ENCODE measurements around the gene DBT.

DNA sequence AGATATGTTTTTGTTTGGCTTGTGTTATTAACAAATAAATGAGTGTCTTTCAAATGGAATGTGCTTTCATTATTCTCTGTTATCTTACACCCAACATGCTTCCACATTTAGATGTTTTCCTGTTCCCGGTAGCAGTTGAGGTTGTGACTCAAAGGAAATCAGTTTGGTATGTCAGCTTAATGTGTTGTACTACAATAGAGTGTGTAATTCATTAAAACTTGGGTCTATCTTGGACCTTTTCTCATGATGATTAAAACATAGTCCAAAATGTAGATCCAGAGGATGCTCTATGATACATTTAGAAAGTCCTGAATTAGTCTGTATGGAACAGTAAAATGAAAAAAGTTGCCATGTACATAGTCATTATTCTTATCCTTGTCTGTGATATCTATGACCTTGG is 43.1 kb upstream of the DBT start:
- TF ChIP-seq, protein P1, sequence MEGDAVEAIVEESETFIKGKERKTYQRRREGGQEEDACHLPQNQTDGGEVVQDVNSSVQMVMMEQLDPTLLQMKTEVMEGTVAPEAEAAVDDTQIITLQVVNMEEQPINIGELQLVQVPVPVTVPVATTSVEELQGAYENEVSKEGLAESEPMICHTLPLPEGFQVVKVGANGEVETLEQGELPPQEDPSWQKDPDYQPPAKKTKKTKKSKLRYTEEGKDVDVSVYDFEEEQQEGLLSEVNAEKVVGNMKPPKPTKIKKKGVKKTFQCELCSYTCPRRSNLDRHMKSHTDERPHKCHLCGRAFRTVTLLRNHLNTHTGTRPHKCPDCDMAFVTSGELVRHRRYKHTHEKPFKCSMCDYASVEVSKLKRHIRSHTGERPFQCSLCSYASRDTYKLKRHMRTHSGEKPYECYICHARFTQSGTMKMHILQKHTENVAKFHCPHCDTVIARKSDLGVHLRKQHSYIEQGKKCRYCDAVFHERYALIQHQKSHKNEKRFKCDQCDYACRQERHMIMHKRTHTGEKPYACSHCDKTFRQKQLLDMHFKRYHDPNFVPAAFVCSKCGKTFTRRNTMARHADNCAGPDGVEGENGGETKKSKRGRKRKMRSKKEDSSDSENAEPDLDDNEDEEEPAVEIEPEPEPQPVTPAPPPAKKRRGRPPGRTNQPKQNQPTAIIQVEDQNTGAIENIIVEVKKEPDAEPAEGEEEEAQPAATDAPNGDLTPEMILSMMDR (IDR thresholded peaks at IDR 0.05), result no peak
- TF ChIP-seq POLR2A (IDR thresholded peaks at IDR 0.05), result no peak
